NCI-H187 treated with DMSO at 0.1 percent for 48 hours (cell line): ENCODE results near the gene CTSD.

Experiments used
- DNase-seq: peaks from one replicate; lab custom pipeline; 2025; lab: John Stamatoyannopoulos, UW

The CTSD gene

DNA sequence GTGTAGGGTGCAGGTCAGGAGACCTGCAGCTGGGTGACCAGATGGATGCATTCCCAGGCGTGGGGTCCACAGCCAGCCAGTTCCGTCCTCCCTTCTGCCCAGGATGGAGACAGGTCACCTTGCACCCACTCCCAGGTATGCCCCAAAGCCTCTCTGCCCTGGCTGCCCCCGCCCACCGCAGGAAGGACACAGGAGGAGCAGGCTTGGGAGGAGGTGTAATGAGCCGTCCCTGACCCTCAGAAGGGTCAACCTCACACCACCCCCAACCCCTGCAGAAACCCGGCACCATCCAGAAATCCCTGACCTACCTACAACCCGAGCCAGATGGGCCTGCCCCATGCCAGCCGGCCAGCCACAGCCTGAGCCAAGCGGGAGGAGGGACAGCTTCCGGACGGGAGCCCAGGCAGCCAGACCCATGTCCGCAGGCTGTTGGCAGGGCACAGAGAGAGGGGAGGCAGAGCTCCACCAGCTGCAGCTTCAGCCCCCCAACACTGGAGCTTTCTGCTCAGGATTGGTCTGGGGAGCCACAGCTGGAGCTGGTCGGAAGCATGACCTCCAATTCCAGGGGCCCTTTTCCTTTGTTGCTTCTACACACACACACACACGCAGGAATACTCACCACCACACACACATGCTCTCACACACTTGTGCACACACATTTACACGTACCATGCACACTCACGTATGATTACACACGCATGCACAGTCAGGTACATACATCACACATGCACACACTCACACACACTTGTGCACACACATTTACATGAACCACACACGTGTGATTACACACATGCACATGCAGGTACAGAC is 18.6 kb downstream of the CTSD start:
- DNase-seq: no peak

DNA sequence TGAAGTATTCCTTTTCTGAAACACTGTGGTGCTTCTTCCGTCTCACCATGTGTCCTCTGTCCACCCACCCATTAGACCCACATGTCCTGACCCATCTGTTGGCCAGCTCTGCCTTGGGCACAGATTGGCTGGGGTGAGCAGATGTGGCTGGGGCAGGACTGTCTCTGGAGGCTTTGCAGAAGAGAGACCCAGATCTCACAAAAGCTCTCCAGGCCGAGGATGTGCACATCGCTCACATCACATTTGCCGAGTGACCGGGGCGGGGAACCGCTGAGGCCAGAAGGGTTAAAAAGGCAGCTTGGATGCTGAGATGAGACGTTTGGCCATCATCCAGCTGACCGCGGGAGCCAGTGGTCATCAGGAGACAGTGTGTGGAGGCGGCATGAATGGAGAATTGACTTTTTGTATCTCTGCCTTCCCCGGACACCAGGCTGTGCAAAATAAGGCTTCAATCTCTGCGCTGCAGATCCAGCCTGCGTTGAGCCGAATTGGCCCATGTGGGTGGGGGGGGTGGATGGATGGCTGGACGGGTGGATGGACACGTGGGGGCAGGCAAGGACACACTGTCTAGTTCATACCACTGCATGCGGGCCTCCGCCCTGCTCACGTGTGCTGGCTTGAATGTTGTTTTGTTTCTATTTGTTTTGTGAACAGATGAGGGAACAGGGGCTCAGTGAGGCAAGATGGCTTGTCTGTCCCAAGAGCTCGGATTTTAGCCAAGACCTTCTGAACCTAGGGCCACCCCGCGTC is 19.4 kb downstream of the CTSD start:
- no peak for DNase-seq

DNA sequence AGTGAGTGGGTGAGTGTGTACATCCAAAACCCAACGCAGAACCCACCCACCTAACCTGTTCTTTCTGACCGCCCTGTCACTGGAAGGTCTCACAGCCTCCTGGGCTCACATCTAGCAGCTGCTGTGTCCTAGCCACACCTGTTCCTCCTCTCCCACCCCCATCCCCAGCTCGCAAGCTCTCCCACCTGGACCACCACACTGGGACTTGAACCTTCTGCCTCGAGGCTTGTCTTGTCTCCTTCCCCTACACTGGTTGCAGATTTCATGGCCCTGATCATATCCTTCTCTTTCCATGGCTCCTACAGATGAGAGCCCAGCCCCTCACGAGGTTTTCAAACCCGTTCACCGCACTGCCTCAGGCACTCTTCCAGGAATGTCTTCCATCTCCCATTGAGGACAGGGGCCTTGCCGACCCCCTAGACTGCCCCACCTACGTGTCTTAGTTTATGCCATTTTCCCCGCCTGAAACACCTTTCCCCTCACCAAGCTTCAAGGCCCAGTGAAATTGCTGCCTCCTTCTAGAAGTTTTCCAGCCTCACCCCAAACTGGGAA is 20.1 kb downstream of the CTSD start:
- DNase-seq: no peak

DNA sequence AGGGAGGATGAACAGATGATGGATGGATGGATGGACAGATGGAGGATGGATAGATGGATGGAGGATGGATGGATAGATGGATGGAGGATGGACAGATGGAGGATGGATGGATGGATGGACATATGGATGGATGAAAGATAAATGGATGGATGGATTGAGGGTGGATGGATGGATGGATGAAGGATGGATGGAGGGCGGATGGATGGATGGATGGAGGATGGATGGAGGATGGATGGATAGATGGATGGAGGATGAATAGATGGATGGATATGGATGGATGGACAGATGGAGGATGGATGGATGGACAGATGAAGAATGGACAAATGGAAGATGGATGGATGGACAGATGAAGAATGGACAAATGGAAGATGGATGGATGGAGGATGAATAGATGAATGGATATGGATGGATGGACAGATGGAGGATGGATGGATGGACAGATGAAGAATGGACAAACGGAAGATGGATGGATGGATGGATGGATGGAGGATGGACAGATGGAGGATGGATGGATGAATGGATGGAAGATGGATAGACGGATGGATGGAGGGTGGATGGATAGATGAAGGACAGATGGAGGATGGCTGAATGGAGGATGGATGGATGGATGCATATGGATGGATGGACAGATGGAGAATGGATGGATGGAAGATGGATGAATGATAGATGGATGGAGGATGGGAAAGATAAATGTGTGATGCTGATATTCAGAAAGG is 20.7 kb downstream of the CTSD start:
- no peak for DNase-seq

DNA sequence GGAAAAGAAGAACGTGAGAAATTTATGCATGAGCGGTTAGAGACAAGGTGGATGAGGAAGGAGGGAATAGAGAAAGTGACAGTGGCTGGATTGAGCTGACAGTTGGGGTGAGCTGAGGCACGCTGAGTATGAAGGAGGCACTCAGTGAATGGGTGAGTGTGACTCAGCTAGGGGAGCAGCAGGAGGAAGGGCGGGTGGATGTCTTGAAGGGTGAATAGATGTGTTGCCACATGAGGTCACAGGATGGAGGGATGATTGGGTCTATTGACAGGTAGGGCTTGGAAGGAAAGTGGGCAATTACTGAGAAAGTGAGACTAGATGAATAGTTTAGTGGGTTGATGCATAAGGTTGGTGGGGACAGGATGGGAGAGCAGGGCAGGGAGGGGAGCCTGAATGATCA is 21.4 kb downstream of the CTSD start:
- DNase-seq: no peak

DNA sequence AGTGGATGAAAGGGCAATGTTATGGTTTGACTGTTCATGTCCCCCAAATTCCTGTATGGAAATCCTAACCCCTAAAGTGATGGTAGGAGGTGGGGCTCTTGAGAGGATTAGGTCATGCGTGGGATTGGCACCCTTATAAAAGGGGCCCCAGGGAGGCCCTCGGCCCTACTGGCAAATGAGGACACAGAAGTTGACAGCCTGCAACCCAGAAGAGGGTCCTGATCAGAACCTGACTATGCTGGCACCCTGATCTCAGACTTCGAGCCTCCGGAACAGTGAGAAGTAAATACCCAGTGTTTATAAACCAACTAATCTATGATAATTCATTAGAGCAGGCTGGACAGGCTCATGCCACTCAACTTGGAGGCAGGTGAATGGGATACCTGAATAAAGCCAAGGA is 22.0 kb downstream of the CTSD start:
- no peak for DNase-seq

DNA sequence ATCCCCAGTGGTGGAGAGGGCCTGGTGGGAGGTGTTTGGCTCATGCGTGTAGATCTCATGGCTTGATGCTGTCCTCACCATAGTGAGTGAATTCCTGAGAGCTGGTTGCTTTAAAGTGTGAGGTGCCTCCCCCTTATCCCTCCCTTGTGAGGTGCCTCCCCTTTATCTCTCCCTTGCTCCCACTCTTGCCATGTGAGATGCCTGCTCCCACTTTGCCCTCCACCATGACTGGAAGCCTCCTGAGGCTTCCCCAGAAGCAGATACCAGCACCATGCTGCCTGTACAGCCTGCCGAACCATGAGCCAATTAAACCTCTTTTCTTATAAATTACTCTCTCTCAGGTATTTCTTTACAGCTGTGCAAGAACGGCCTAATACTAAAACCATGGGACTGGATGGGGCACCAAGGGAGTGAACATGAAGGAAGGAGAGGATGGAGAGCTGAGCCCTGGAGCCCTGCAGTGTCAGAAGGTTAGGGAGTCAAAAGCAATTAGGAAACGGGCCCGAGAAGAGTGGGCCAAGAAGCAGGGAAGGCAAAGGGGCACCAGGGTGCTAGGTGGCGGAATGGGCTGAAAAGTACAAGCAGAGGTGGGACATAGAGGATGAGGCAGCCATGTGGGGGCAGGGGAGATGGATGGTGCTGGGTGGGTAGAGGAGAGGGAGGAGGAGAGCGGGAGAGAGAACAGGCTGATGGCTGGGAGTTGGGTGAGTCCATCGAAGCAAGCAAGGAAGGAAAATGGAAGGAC is 22.8 kb downstream of the CTSD start:
- DNase-seq: no peak

DNA sequence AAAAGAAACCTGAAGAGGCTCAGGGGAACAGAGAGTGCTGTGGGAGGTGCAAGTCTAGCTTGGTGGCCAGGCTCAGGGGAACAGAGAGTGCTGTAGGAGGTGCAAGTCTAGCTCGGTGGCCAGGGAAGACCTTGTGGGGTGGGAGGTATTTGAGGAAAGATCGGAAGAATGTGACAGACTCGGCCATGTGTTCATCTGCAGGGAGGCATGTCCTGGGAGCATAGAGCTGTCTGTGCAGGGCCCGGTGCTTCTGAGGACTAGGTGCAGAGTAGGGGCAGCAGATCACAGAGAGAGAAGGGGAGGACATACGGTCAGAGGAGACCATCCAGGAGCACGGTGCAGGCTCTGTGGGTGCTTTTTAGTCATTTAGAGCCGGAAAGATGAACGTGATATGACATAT is 24.2 kb downstream of the CTSD start:
- DNase-seq: no peak

DNA sequence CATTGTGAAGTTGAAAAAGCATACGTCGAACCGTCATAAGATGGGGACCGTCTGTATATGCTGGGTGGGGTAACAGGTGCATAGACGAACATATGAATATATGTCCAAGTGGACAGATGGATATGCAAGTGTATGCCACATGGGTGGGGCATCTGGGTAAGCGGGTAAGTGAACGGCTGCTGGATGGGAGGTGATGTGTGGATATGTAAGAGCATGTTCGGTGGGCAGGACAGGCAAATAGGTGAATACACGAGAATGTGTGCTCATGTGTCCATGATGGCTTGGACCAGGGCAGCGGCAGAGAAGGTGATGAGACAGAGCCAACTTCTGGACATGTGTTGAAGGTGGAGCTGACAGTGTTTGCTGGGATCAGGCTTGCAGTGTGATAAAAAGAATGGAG is 25.3 kb downstream of the CTSD start:
- no peak for DNase-seq

DNA sequence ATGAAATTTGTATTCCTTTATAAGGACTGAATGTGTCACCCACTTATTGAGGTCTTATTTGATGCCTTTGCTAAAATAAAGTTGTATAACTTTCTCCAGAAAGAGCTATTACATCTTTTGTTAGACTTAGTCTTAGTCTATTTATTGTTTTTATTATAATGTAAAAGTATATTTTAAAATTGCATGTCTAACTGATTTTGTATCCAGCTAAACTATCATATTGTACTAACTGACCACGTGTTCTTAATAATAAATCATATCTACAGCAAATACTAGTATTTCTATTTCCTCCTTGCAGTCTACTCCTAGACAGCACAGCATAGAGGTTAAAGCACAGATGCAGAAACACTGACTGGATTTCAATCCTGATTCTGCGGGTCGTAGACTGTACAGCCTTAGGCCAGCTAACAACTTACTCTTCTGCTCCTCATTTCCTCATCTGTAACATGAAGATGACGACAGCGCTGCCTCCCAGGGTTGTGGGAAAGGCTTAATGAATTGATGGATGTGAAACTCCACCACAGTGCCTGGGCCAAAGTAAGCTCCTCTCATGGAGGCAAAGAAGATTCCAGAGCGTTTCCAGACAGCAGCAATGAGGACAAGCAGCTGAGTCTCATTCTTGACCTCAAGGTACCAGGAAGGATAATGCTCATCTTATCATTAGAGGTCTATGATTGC is 26.5 kb downstream of the CTSD start:
- no peak for DNase-seq

DNA sequence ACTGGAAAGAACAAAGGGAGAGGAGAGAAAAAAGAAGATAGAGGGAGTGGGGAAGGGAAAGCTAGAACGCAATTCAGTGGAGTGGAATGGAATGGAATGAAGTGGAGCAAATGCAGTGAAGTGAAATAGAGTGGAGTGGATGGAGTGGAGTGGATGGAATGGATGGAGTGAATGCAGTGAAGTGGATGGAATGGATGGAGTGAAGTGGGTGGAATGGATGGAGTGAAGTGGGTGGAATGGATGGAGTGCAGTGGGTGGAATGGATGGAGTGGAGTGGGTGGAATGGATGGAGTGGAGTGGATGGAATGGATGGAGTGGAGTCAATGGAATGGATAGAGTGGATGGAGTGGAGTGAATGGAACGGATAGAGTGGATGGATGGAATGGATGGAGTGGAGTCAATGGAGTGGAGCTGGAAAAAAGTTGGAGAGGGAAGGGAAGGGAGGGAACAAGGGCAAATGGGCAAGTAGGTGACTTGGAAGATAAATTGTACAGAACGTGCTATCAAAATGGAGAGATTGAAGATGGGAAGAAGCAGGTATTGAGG is 27.2 kb downstream of the CTSD start:
- no peak for DNase-seq

DNA sequence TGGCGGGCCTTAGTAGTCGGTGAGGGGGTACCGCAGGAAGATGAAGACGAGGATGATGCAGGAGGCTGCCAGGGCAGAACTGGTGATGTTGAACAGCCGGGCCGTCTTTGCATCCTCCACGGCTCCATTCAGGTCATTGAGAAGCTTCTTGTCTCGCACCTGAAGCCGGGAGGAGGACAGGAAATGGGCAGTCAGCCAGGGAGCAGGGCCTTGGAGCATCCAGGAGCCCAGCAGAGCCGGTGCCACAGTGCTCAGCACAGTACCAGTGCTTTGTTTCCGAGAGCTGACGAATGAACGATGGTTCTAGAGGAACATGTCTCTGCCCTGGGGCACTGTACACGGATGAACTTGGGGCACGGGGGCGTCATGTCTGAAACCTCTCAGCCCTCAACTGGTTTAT is 28.5 kb downstream of the CTSD start:
- DNase-seq: no peak

DNA sequence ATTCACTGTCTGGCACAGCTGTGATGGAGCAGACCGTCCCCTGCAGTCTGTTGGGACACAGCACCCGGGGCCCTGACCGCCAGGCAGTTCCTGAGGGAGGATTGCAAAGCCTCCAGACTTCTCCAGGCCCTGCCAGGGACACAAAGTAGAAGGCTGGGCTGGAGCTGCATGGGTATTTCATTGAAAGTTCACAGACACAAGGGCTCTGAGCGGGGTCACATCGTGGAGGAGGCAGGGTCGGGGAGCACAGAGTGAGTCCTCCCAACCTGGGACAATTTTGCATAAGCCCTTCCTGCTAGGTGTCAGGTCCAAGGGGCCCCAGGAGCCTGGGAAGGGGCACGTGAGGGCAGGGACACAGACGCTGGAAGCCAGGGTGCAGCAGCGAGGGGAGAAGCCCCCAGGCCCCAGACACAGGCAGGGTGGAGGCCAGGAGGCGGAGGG is 29.1 kb downstream of the CTSD start:
- no peak for DNase-seq

DNA sequence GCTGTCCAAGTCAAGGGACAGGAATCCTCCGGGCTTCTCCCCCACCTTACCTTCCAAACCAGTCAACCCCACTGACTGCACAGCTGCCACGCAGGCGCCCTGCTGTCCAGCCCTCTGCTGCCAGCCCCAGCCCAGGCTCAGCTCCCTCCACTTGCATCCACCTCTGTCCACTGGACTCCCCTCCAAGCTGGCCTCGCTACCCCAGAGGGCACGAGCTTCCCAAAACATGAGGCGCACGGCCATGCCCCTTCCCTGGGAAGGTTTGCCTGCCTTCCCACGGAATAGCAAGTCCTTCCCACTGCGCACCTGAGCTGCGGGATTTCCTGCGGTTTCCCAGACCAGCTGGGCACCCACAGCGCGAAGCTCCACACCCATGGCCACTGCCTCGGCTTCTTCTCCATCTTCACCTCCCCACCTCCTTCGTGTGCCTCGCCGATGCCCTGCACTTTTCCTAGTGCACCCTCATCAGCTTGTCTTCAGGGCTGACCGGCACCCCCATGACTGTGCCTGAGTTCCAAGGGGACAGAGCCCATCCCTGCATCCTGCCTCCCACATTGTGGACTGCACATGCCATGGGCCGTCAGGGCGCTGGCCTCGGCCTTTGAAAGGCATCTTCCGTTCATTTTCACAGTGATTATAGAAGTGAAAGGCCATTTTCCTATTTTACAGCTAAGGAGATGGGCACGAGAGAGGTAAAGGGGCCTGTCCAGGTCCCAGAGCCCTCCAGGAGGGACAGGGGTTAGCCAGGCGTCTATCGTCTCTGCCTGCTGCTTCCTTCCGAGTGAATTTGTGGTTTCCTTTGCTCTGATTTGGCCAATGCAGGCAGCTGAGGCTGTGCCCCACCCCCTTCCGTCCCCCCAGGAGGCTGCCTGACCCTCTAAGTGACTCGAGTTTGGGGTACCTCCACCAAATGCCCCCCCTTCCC is 29.7 kb downstream of the CTSD start:
- no peak for DNase-seq

DNA sequence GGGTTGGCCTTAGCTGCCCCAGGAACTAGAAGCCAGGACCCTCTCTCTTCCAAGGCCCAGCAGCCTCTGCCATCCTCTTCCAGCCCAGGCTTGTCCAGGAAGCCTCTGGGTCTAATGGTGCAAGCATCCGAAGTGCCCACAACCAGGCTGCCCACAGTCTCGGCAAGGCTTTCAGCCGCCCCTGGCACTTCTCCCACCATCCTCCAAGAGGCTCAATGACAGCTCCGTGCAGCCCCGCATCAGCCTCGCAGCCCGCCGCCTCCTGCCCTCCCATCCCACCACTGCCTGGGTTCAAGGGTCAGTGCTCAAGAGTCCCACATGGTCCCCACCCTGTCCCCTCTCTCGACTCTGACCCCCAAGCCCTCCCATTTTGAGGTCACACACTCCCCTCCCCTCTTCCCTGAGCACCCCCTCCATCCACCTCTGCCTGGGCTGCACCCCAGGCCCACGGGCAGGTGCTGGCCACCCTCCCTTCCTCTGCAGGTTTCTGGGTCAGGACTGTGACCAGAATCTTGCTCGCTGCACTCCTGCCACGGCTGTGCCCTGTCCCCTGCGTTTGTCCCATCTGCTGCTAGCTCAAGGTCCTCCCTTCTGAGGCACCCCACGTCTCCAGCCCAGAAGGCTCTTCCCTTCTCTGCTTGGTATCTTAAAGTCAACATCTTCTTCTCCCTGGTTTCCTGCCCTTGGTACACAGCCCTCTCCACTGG is 30.6 kb downstream of the CTSD start:
- no peak for DNase-seq

DNA sequence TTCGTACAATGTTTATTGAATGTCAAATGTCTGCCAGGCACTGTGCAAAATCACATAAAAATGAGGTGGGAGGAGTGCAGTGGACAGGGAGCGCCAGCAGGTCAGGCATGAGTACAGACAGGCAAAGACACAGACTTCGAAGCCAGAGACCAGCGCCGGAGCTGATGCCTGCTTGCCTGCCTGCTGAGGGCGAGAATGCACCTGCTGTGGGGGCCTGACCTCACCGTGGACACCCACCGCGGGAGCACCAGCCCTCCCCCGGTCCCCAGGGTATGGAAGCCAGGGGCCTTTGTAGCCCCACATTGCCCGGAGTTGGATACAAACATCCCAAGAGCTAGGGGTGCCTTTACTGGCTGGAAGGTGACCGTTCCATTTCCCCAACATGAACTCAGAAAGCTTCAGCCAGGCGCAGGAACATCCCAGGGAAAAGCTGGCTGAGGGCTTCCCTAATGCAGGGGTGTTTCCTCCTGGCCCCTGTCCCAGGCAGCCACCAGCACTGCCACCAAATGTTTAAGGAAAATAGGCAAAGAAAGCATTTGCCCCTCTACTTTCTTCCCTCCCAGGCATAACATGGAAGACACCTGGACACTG is 31.2 kb downstream of the CTSD start:
- no peak for DNase-seq

DNA sequence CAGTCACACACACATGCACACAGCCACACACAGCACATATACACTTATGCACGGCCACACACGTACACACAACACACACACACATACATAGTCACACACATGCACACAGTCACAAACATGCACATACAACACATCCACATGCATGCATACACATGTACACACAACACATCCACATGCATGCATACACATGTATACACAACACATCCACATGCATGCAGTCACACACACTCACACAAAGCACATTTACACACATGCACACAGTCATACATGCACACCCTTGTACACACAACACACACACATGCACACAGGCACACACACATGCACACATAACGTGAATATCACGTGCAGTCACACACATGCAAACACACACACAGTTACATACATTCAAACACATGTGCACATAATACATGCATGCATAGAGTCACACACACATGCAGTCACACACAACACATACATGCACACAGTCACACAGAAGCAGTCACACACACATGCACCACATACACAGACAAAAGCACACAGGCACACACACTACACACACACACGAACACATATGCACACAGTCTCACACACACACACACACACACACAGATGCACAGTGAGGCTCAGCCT is 32.2 kb downstream of the CTSD start:
- no peak for DNase-seq

DNA sequence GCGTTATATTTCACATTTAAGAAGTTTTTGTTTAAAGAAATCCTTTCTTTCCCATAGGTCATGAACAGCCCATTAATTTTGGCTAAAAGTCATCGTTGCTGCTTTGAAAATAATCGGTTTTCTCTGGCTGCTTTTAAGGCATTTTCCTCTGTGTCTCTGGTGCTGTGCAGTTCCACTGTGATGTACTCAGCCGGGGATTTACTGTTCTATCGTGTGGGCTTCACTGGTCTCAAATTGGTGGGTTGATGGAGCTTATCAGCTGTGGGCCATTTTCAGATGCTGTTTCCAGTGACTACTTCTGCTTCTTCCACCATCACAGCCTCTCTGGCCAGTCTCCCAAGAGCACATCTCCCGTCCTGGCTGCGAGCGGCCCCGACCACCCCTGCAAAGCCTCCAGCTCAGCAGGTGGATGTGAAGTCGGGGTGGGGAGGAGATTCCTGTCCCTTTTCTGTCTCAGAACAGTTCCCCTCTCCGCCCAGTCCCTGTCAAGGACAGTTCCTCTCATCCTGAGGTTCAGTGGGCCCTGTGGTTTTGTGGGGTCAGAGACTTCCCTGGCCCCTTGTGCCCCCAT is 33.6 kb downstream of the CTSD start:
- no peak for DNase-seq
